PC-3 (cell line): ENCODE results near the gene MBOAT1.

Source experiments
- CTCF ChIP-seq: fragments of 300-600 bp; sonication (generic); conservative IDR thresholded peaks from 2 replicates; pipeline ENCODE4 v1.5.1; 2017; ENCODE audit warnings: antibody characterized with exemption, low read depth, mild to moderate bottlenecking, low read length
- EZH2phosphoT487 ChIP-seq: fragments of 300-600 bp; sonication (generic); IDR thresholded peaks from 2 replicates; pipeline ENCODE4 v1.6.1; 2018; ENCODE audit warnings: mild to moderate bottlenecking, antibody characterized with exemption, low read length, borderline replicate concordance

DNA sequence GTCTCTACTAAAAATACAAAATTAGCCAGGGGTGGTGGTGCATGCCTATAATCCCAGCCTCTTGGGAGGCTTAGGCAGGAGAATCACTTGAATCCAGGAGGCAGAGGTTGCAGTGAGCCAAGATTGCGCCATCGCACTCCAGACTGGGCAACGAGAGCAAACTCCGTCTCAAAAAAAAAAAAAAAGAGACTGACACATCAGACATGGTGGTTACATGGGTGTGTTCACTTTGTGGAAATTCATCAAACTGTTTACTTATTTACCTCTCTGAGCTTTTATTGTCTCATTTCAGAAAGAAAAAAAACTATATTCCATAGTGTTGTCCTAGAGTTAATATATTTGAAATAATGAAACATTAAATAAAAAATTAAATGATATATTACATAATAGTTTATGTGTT, 64.8 kb downstream of the MBOAT1 start:
- TF ChIP-seq EZH2phosphoT487: no peak
- no peak for TF ChIP-seq CTCF
